ENCODE data around the gene ZNF33B.

Gene ZNF33B

GRCh38 chr10:42543840-42544372, 94.5 kb downstream of the ZNF33B start:
- in situ Hi-C loops (cut with HindIII; ENCODE audit: low sequenced_read_pairs), result no loop called here
- no peak for DNase-seq (ENCODE audit: low read depth)
- no peak overlapping the region for H3K4me3 ChIP-seq (ENCODE audit: low read depth, low read length)
- no peak for TF ChIP-seq CTCF (IDR thresholded peaks at IDR 0.05; ENCODE audit: low read depth, low read length, missing control alignments)

All from astrocyte of the cerebellum (primary cell).